HEK293T (cell line): ENCODE measurements around the gene CALML5.
"Not testable (repeated sequence)": the region's sequence is repeated elsewhere in the genome, so short reads cannot be mapped to it uniquely, and the experiment has no call there.

ENCODE experiments used
- CTCF ChIA-PET: fragments of 350-600 bp; formaldehyde crosslinking; extraction: SDS; loops from one replicate; lab custom pipeline; 2021; ENCODE audit warnings: antibody characterized with exemption, inconsistent platforms; lab: Yijun Ruan, JAX
- POLR2A ChIA-PET: fragments of 350-600 bp; formaldehyde crosslinking; extraction: SDS; loops from one replicate; lab custom pipeline; 2020; ENCODE audit warnings: antibody characterized with exemption, inconsistent platforms; lab: Yijun Ruan, JAX
- DNase-seq: peaks from one replicate; pipeline ENCODE4 v3.0.0; 2012; ENCODE audit warnings: mixed read lengths; ENCODE audit errors: extremely low spot score
- ARNT ChIP-seq: fragments of 450-650 bp; IDR thresholded peaks from 2 replicates; pipeline ENCODE4 v1.6.1; 2017; ENCODE audit warnings: mild to moderate bottlenecking
- BHLHE40 ChIP-seq: fragments of 450-650 bp; IDR thresholded peaks from 2 replicates; pipeline ENCODE4 v1.6.1; 2016; ENCODE audit warnings: mild to moderate bottlenecking, moderate library complexity, borderline replicate concordance
- CTBP1 ChIP-seq: fragments of 450-650 bp; IDR thresholded peaks from 2 replicates; pipeline ENCODE4 v1.6.1; 2016; ENCODE audit warnings: borderline replicate concordance
- ELF4 ChIP-seq: fragments of 450-650 bp; IDR thresholded peaks from 2 replicates; pipeline ENCODE4 v1.6.1; 2017; ENCODE audit warnings: antibody characterized with exemption
- FOXA1 ChIP-seq: fragments of 450-650 bp; IDR thresholded peaks from 2 replicates; pipeline ENCODE4 v1.6.1; 2016; ENCODE audit warnings: mild to moderate bottlenecking
- FOXK2 ChIP-seq: fragments of 450-650 bp; IDR thresholded peaks from 2 replicates; pipeline ENCODE4 v1.6.1; 2016; ENCODE audit warnings: mild to moderate bottlenecking
- FOXM1 ChIP-seq: fragments of 450-650 bp; IDR thresholded peaks from 2 replicates; pipeline ENCODE4 v1.6.1; 2017; ENCODE audit warnings: mild to moderate bottlenecking, borderline replicate concordance
- HDGF ChIP-seq: fragments of 450-650 bp; IDR thresholded peaks from 2 replicates; pipeline ENCODE4 v1.6.1; 2017; ENCODE audit warnings: antibody characterized with exemption, borderline replicate concordance
- L3MBTL2 ChIP-seq: fragments of 450-650 bp; conservative IDR thresholded peaks from 2 replicates; pipeline ENCODE4 v1.6.1; 2016; ENCODE audit warnings: mild to moderate bottlenecking
- LEF1 ChIP-seq: fragments of 450-650 bp; IDR thresholded peaks from 2 replicates; pipeline ENCODE4 v1.6.1; 2017; ENCODE audit warnings: mild to moderate bottlenecking, borderline replicate concordance
- NFRKB ChIP-seq: fragments of 450-650 bp; IDR thresholded peaks from 2 replicates; pipeline ENCODE4 v1.6.1; 2016; ENCODE audit warnings: mild to moderate bottlenecking, moderate library complexity
- SP1 ChIP-seq: fragments of 450-650 bp; IDR thresholded peaks from 2 replicates; pipeline ENCODE4 v1.6.1; 2017
- SUZ12 ChIP-seq: fragments of 450-650 bp; IDR thresholded peaks from 2 replicates; pipeline ENCODE4 v1.6.1; 2016; ENCODE audit warnings: mild to moderate bottlenecking
- TARDBP ChIP-seq: fragments of 450-650 bp; IDR thresholded peaks from 2 replicates; pipeline ENCODE4 v1.6.1; 2016
- ZNF384 ChIP-seq: fragments of 450-650 bp; IDR thresholded peaks from 2 replicates; pipeline ENCODE4 v1.6.1; 2016
- TF ChIP-seq, protein P1 (sequence below): fragments of 450-650 bp; IDR thresholded peaks from 2 replicates; pipeline ENCODE4 v1.6.1; 2016

Gene CALML5

DNA sequence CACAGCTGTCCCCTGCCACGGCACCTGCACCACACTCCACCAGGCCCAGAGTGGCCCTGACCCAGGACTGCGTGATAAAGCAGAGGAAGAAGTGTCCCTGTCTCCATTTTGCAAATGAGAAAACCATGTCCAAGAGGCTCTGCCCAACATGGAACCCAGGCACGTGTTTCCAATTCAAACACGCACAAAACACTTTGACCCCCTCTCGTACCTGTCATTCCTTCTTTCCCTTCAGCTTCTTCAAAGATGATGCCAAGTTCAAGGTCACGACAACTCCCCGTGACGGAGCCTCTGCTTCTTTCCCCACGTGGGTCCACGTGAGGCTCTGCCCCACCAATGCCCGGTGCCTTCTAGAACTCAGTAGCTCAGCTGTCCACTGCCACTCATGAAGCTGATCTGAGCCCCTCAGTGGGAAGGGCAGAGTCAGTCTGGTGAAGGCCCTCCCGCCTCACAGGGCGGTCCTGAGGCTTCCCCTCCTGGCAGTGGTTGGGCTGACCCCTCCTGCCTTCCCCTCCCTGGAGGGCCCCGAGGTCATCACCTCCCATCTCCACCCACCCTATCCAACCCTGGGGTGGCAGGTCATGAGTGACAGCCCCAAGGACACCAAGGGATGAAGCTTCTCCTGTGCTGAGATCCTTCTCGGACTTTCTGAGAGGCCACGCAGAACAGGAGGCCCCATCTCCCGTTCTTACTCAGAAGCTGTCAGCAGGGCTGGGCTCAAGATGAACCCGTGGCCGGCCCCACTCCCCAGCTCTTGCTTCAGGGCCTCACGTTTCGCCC lies 19.0 kb downstream of the CALML5 start:
- DNase-seq, result no peak
- POLR2A ChIA-PET, result no interaction called here
- CTCF ChIA-PET, result no interaction called here
- no peak for TF ChIP-seq ARNT
- TF ChIP-seq SP1, result no peak
- TF ChIP-seq ZNF384, result no peak
- no peak for TF ChIP-seq BHLHE40
- TF ChIP-seq ELF4, result no peak
- no peak for TF ChIP-seq HDGF
- no peak for TF ChIP-seq CTBP1
- no peak for TF ChIP-seq FOXK2
- TF ChIP-seq LEF1, result no peak
- TF ChIP-seq NFRKB, result no peak
- TF ChIP-seq FOXM1, result no peak
- TF ChIP-seq, protein P1, sequence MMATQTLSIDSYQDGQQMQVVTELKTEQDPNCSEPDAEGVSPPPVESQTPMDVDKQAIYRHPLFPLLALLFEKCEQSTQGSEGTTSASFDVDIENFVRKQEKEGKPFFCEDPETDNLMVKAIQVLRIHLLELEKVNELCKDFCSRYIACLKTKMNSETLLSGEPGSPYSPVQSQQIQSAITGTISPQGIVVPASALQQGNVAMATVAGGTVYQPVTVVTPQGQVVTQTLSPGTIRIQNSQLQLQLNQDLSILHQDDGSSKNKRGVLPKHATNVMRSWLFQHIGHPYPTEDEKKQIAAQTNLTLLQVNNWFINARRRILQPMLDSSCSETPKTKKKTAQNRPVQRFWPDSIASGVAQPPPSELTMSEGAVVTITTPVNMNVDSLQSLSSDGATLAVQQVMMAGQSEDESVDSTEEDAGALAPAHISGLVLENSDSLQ, result no peak
- no peak for TF ChIP-seq L3MBTL2
- no peak for TF ChIP-seq TARDBP
- TF ChIP-seq SUZ12, result no peak
- no peak for TF ChIP-seq FOXA1

DNA sequence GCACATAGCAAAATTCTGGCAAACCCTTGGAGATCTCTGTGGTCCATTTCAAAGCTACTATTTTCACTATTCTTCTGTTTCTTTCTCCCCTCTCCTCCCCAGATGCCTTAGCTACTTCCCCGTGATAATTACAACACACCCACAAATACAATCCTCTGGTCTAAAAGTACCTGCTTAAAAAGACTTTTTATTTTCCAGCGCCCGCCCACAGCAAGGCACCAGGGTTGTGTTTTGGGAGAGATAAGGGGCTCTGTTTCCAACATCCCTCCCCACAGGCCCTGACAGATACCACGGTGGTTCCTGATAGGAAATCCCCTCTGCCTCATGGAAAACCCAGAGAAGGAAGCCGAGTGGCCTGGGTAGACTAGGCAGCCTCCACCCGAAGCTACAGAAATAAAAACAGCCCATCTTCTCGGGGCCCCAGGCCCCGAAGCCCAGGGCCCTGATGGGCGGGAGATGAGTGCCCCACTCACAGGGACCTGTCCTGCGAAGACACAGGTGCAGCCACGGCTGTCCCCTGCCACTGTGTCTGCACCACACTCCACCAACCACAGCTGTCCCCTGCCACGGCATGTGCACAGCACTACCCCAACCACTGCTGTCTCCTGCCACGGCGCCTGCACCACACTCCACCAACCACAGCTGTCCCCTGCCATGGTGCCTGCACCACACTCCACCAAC lies 19.7 kb downstream of the CALML5 start:
- no peak for TF ChIP-seq NFRKB
- TF ChIP-seq, protein P1, result no peak
- ChIA-PET CTCF (no interaction called here), POLR2A (no interaction called here)
- DNase-seq, result no peak

DNA sequence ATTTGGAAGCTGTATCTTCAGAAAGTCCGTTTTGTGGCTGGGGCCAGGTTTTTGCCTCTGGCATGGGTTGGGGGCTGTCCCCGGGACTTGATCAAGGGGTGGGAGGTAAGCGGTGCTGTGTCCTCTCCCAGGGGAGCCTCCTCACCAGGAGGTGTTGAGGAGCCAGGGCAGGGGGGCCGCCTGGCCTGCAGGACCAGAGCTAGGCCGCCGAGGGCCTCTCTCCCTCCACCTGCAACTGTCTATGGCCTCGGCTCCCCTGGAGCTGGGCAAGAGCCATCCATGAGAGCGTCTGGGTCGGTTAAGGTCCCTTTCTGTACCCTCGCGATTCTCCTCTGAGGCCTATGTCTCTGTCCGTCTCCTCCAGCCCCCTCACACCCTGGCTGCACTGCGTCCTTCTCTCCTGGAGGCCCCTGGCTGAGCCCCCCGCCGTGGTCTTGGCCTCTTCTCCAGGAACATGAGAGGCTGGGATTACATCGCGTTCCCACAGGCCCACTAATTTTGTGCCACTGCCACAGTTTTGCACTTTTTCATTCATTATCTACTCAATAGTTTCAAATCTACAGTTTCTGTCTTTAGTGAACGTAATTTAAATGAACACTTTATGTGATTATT lies 20.6 kb downstream of the CALML5 start:
- CTCF ChIA-PET, result no interaction called here
- no peak for TF ChIP-seq HDGF
- POLR2A ChIA-PET, result no interaction called here
- DNase-seq, result no peak

DNA sequence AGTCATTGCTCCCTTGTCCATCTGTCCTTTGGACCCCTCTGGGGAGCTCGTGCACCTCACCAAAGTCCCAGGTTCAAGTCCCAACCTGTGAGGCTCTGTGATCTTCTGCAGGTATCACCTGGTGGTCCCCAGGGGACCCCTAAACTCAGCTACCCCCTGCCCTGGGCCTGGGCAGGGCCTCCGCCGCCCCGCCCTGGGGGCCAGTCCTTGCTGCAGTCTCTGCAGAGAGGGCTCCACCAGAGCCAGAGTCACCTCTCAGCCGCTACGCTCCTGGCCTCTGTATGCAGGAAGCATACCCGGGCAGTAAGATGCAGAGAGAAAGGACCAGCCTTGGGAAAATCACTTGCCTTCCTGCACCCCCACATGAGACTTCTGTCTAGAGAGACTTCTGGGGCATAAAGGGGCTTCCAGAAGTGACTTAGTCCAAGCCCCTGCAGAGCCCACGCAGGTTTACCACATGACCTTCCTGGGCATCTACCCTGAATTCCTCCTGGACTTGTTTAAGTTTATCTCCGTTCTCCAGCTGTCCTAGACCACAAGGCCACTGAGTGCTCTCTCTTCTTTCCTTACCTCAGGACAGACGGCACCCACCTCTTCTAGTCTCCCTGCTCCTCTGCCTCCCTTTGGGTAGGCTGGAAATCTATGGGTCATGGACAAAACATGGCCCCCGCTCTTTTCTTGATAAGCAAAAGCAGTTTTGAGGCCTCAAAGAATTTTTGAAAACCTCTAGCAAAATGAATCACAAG lies 21.2 kb downstream of the CALML5 start:
- ChIA-PET POLR2A (no interaction called here), CTCF (no interaction called here)

DNA sequence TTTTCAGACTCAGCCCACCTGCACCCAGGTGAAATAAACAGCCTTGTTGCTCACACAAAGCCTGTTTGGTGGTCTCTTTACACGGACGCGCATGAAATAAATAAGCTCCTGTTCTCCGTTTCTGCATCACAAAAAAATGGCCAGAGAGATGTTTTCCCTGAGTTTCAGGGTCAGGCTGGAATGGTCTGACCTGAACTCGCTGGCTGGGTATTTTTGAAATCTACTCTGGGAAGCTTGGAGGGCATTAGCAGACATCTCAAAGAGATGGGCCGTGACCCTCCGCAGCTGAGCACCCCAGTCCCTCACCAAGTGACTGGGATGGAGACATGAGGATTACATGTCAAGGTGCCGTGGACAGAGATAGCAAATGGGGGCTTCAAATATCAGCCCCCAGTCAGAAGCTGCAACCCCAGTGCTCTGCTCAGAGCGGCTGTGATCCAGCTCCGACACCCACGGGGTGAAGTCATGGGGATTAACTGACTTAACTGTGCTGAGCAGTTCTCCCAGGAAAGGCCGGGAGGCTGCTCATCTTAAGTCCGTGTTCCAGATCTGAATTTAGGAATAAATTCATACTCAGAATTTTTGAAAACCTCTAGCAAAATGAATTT lies 22.3 kb downstream of the CALML5 start:
- POLR2A ChIA-PET, result no interaction called here
- no peak for DNase-seq
- TF ChIP-seq NFRKB (no peak), FOXM1 (no peak), SP1 (no peak), CTBP1 (no peak), L3MBTL2 (no peak), BHLHE40 (no peak), FOXK2 (no peak), SUZ12 (no peak), LEF1 (no peak), ELF4 (no peak), ARNT (no peak), TARDBP (no peak)
- TF ChIP-seq, protein P1, result no peak
- CTCF ChIA-PET, result no interaction called here

More for the DNA sequence above, 21.2 kb downstream of the CALML5 start:
- TF ChIP-seq SP1 (no peak), FOXA1 (no peak), ZNF384 (no peak), SUZ12 (no peak), ARNT (no peak), BHLHE40 (no peak), CTBP1 (no peak), ELF4 (no peak), LEF1 (no peak), FOXK2 (no peak), L3MBTL2 (no peak), TARDBP (no peak), FOXM1 (no peak), HDGF (no peak), NFRKB (no peak)
- TF ChIP-seq, protein P1, result no peak
- no peak for DNase-seq

DNA sequence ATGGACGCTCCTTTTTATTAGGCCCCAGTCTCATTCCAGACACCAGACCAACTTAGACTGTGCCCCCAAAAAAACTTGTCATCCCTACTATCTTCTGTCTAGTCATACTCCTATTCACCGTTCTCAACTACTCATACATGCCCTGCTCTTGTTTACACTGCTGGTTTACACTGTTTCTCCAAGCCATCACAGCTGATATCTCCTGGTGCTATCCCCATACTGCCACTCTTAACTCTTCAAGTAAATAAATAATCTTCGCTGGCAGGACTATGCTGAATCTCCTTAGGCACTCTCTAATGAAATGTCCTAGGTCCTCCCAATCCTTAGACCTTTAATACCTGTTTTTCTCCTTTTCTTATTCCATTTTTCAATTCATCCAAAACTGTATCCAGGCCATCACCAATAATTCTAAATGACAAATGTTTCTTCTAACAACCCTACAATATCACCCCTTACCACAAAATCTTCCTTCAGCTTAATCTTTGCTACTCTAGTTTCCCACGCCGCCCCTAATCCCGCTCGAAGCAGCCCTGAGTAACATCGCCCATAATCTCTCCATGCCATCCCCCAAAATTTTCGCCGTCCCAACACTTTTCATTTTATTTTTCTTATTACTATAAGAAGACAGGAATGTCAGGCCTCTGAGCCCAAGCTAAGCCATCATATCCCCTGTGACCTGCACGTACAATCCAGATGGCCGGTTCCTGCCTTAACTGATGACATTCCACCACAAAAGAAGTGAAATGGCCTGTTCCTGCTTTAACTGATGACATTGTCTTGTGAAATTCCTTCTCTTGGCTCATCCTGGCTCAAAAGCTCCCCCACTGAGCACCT lies 23.2 kb downstream of the CALML5 start:
- POLR2A ChIA-PET, DNase-seq, CTCF ChIA-PET: not testable (repeated sequence)

DNA sequence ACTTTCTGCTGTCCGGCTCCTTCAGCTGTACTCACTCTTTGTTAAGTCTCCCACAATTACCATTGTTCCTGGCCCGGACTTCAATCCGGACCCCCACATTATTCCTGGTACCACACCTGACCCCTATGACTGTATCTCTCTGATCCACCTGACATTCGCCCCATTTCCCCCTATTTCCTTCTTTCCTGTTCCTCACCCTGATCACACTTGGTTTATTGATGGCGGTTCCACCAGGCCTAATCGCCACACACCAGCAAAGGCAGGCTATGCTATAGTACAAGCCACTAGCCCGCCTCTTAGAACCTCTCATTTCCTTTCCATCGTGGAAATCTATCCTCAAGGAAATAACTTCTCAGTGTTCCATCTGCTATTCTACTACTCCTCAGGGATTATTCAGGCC lies 24.3 kb downstream of the CALML5 start:
- CTCF ChIA-PET, POLR2A ChIA-PET, DNase-seq: not testable (repeated sequence)

DNA sequence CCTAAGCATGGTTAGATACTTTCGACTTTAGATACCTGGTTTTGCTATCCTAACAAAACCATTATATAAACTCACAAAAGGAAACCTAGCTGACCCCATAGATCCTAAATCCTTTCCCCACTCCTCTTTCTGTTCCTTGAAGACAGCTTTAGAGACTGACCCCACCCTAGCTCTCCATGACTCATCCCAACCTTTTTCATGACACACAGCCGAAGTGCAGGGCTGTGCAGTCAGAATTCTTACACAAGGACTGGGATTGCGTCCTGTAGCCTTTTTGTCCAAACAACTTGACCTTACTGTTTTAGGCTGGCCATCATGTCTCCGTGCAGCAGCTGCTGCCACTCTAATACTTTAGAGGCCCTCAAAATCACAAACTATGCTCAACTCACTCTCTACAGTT lies 24.7 kb downstream of the CALML5 start:
- DNase-seq, CTCF ChIA-PET, POLR2A ChIA-PET: not testable (repeated sequence)
